Measurements from ENCODE around the gene TASP1. TPM values are rescaled to one million over a fixed set of nuclear protein-coding genes. Genes with fewer than 3 reads are reported as not detected.

TASP1 gene
- total and polyA plus RNA-seq, 10 of the 15 experiments (the other 5 are each of a cell fraction or from before 2014, with no cell fraction given), result 7.4 to 17.8 (median 10.5) TPM

GRCh38 chr20:13397300-13397724, 241.4 kb downstream of the TASP1 start:
- in situ Hi-C loops (cut with MboI), result no loop called here
- Histone ChIP-seq H3K79me2 (ENCODE audit: control insufficient read depth, insufficient read depth, low read length) (no peaks in the 10 kb centered on the region), H4K20me1 (ENCODE audit: control insufficient read depth, insufficient read depth) (no peaks in the 10 kb centered on the region), H3K4me1 (ENCODE audit: control insufficient read depth, insufficient read depth, low read length) (no peaks in the 10 kb centered on the region), H3K9me3 (replicated peaks; ENCODE audit: control insufficient read depth, insufficient read depth, low read length) (no peaks in the 10 kb centered on the region), H3K36me3 (ENCODE audit: control insufficient read depth in 2 of 2, insufficient read depth in 2 of 2, low read length in 1 of 2) (no peaks in the 10 kb centered on the region), H3K27me3 (replicated peaks in 1 of 2; ENCODE audit: control insufficient read depth in 2 of 2, insufficient read depth in 2 of 2, low read length in 1 of 2) (no peaks in the 10 kb centered on the region), H3K4me3 (no peak overlapping the region), H2AFZ (ENCODE audit: control insufficient read depth, low read depth, low read length) (no peak overlapping the region), H3K27ac (ENCODE audit: control insufficient read depth, insufficient read depth) (no peak overlapping the region), H3K4me2 (ENCODE audit: control insufficient read depth, insufficient read depth) (no peak overlapping the region), H3K9ac (ENCODE audit: control insufficient read depth, insufficient read depth, low read length) (no peak overlapping the region)
- CTCF ChIA-PET, result interaction anchor here (0.9 kb wide), 1 partner anchor 150 kb away, joined by 3 read pairs; no protein-coding TSS in a partner anchor
- 45% methylated on average over 1 of the region's 1 CpG for WGBS (ENCODE audit: insufficient coverage, insufficient replicate concordance, low lambda C conversion rate, missing lambda C conversion rate)
- SMC1A ChIA-PET (ENCODE audit: uncharacterized antibody, unreplicated experiment), result interaction anchor here (0.8 kb wide), 1 partner anchor 141 kb away, joined by 3 read pairs; no protein-coding TSS in a partner anchor
- POLR2A ChIA-PET, result no interaction called here
- TF ChIP-seq ATF2 (IDR thresholded peaks at IDR 0.05; ENCODE audit: low read length) (0 out of 2 replicates have a peak, but pooled peaks have one; percentile 15), CREM (IDR thresholded peaks at IDR 0.05; ENCODE audit: low read depth) (0 out of 2 replicates have a peak, but pooled peaks have one; percentile 20), SRF (IDR thresholded peaks at IDR 0.05; ENCODE audit: low read depth in 2 of 2, low read length in 2 of 2) (no peak), PAX8 (IDR thresholded peaks at IDR 0.05) (no peak), MEF2A (IDR thresholded peaks at IDR 0.05; ENCODE audit: insufficient read depth, low read depth, low read length) (0 out of 2 replicates have a peak, but pooled peaks have one; percentile 11), NFIC (IDR thresholded peaks at IDR 0.05; ENCODE audit: low read depth, low read length) (peak; percentile 13; the same call in 1 of the 2 replicates), RUNX3 (IDR thresholded peaks at IDR 0.05; ENCODE audit: low read length) (peak; percentile 52; the same call in 1 of the 2 replicates)
- no peak for DNase-seq (ENCODE audit: low read depth, low spot score)
- intact Hi-C loops (cut with micrococcal nuclease; ENCODE audit: unreplicated experiment), result no loop called here
- no peak for ATAC-seq
- RAD21 ChIA-PET (ENCODE audit: unreplicated experiment), result no interaction called here
- no TSS peak for BruUV-seq (replicated peaks)
- no peak for FAIRE-seq

Data from GM12878 (cell line).